ENCODE data around the gene ZBTB37. TPM values are rescaled to one million over a fixed set of nuclear protein-coding genes. Genes with fewer than 3 reads are reported as not detected.

Gene ZBTB37
- total and polyA plus RNA-seq, 12 donors, result 0.91 to 20.4 (median 9.5) TPM

DNA sequence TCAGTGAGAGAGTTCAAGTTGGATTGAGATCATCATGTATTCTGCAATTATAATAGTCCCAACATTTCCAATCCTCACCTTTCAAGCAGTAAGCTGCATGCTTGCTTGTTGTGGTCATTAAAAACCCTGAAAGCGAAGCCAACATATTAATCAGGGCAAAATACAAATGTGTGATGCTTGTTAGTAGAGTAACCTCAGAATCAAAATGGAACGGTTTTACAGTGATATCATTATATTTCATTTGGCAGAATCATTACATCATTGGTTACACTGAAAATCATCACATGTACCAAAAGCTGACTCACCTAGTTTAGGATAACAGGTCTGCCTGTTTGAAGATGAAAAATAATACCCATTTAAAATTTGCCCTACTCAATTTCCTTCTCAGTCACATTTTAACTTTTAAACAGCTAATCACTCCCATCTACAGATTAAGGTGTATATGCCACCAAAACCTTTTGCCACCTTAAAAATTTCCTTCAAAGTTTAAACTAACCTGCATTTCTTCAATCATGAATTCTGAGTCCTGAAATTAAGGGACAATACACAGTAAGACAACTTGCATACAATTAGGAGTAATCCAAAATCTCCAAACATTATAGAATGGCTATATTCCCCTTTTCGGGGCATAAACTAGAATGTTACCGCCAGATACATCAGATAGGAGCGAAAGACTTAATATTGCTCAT is 3.9 kb upstream of the ZBTB37 start:
- no peaks in the 10 kb centered on the region for H3K27me3 ChIP-seq
- H3K27ac ChIP-seq, result no peak overlapping the region
- TF ChIP-seq, protein P1, sequence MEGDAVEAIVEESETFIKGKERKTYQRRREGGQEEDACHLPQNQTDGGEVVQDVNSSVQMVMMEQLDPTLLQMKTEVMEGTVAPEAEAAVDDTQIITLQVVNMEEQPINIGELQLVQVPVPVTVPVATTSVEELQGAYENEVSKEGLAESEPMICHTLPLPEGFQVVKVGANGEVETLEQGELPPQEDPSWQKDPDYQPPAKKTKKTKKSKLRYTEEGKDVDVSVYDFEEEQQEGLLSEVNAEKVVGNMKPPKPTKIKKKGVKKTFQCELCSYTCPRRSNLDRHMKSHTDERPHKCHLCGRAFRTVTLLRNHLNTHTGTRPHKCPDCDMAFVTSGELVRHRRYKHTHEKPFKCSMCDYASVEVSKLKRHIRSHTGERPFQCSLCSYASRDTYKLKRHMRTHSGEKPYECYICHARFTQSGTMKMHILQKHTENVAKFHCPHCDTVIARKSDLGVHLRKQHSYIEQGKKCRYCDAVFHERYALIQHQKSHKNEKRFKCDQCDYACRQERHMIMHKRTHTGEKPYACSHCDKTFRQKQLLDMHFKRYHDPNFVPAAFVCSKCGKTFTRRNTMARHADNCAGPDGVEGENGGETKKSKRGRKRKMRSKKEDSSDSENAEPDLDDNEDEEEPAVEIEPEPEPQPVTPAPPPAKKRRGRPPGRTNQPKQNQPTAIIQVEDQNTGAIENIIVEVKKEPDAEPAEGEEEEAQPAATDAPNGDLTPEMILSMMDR (IDR thresholded peaks at IDR 0.05), result no peak
- H3K36me3 ChIP-seq (replicated peaks in 1 of 2), result peaks cover 0 to 38% of the 10 kb centered on the region in 2 donors
- peaks cover 13 to 41% of the 10 kb centered on the region in 2 donors for H3K4me1 ChIP-seq (replicated peaks in 1 of 2)
- no peak overlapping the region for H3K4me3 ChIP-seq
- intact Hi-C loops (cut with DNase I), result no loop called here
- no peaks in the 10 kb centered on the region for H3K9me3 ChIP-seq (replicated peaks in 1 of 3)
- WGBS, 4 donors, result 81 to 86% (median 85%) methylated on average over 5 of the region's 5 CpGs
- no peak for DNase-seq

DNA sequence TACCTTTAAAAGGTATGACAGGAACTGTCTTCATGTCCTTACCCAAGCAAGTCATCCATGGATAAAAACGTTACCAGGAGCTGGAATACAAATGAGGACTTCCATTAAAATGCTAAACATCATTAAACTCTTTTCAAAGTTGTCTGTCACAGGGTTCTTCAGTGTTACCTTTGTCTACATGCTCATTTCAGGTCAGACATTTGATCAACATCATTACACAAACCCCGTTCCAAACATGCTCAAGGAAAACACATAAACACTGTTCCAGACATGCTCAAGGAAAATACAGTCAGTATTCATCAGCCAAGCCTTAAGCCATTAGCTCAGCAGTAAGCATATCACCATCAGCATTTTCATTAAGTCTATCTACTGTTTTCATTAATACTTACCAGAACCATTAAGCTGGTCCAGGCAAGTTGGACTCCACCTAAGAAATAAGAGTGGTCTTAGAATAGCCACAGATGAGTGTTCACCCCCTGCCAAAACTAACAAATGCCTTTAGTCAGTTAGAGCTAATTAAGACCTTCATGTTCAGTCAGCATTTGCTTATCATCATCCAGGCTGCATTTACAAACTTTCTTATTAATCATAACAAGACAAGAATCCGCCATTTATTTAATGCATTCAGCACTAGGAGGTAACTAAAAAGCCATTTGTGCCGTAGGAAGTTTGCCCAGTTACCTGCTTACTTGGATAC is 2.6 kb upstream of the ZBTB37 start:
- peaks cover 25 to 54% of the 10 kb centered on the region in 2 donors for H3K4me1 ChIP-seq (replicated peaks in 1 of 2)
- intact Hi-C loops (cut with DNase I), result no loop called here
- H3K27me3 ChIP-seq, result no peaks in the 10 kb centered on the region
- WGBS, 4 donors, result 35 to 46% (median 39%) methylated on average over 4 of the region's 4 CpGs
- H3K9me3 ChIP-seq (replicated peaks in 1 of 3), result no peaks in the 10 kb centered on the region
- no peak for DNase-seq
- H3K4me3 ChIP-seq, result peak overlapping the region in 1 of 4 donors; percentile 94
- TF ChIP-seq POLR2A (IDR thresholded peaks at IDR 0.05), result no peak
- TF ChIP-seq, protein P1 (IDR thresholded peaks at IDR 0.05), result no peak
- peaks cover 0 to 38% of the 10 kb centered on the region in 2 donors for H3K36me3 ChIP-seq (replicated peaks in 1 of 2)
- peak overlapping the region in 1 of 5 donors; percentile 97 for H3K27ac ChIP-seq

DNA sequence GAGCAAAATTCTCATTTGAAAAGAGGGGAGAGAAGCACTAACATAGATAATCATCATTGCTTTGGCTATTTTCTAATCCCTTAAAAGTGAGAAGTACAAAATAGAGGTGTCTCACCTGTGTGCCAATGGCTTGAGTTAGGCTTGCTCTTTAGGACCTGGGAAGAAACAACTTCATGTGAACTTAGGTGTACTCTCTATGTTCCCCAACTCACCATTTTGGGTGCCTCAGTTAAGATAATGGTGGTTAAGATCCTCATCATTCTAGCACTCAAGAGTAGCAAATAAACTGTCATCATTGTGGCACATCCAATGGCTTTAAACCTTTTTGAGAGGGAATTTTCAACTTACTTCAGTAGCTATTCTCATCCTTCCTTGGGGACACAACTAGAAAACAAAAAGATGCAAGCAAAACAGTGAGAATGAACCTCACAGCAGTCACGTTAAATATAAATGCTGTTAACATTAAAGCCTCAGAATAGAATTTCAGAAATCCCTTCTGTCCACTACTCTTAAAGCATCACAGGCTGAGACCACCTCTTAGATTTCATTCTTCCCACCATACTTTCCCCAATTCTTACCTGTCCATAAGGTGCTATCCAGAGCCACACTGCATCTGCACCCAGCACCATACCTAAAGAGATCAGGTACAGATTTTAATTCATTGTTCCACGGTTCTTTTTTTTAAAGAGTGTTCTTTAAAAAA is 1.6 kb upstream of the ZBTB37 start:
- intact Hi-C loops (cut with DNase I), result no loop called here
- 15 to 21% (median 18%) methylated on average over 2 of the region's 2 CpGs for WGBS, 4 donors
- Histone ChIP-seq H3K27ac (peak overlapping the region in 4 of 5 donors; percentile 77 to 99 (median 94)), H3K36me3 (replicated peaks in 1 of 2) (peaks cover 0 to 43% of the 10 kb centered on the region in 2 donors), H3K4me1 (replicated peaks in 1 of 2) (peaks cover 27 to 60% of the 10 kb centered on the region in 2 donors), H3K4me3 (peak overlapping the region in 2 of 4 donors; percentile 1 to 94), H3K27me3 (no peaks in the 10 kb centered on the region), H3K9me3 (replicated peaks in 1 of 3) (no peaks in the 10 kb centered on the region)
- no peak for DNase-seq
- TF ChIP-seq POLR2A (IDR thresholded peaks at IDR 0.05), result no peak
- TF ChIP-seq, protein P1 (IDR thresholded peaks at IDR 0.05), result no peak

DNA sequence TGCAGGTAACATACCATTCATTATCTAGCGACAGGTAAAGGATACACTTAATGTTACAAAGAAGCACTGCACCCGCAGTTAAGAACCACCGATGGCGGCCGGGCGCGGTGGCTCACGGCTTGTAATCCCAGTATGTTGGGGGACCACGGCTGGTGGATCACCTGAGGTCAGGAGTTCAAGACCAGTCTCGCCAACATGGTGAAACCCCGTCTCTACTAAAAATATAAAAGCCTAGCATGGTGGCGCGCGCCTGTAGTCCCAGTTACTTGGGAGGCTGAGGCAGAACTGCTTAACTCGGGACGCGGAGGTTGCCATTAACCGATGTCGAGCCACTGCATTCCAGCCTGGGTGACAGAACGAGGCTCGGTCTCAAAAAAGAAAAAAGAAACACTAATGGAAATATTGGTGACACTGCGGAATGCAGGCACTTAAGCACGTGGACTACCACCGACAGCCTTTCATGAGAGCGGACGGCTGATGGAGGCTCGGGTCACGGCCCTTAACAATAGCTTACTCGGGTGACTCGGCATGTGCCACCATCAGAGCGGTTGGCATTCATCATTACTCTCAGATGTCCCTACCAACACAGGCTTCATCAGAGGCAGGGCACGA is 933 bp upstream of the ZBTB37 start:
- 2 to 9% (median 3%) methylated on average over 24 to 32 of the region's 32 CpGs for WGBS, 4 donors
- H3K36me3 ChIP-seq (replicated peaks in 1 of 2), result peaks cover 0 to 43% of the 10 kb centered on the region in 2 donors
- DNase-seq, result peak in 3 of 7 donors; percentile 34 to 76 (median 64)
- peak overlapping the region; percentile 16 to 99 (median 90) for H3K27ac ChIP-seq
- H3K27me3 ChIP-seq, result no peaks in the 10 kb centered on the region
- intact Hi-C loops (cut with DNase I), result no loop called here
- H3K4me1 ChIP-seq (replicated peaks in 1 of 2), result peaks cover 27 to 60% of the 10 kb centered on the region in 2 donors
- peak overlapping the region; percentile 1 to 94 (median 22) for H3K4me3 ChIP-seq
- H3K9me3 ChIP-seq (replicated peaks in 1 of 3), result no peaks in the 10 kb centered on the region
- no peak for TF ChIP-seq POLR2A (IDR thresholded peaks at IDR 0.05)

All from adrenal gland (tissue), 12 donors.